Cardiac septum (tissue), 1 donor: ENCODE data around the gene FCER2. TPM values are rescaled to one million over a fixed set of nuclear protein-coding genes. Genes with fewer than 3 reads are reported as not detected.

Experiments
- DNase-seq: peaks from one replicate; pipeline ENCODE4 v3.0.0-alpha.2; 2020; ENCODE audit warnings: low spot score
- intact Hi-C: fragments of 100-400 bp; cut with DNase I; formaldehyde crosslinking; loops from one replicate; pipeline ENCODE4 v1.14.0; 2022
- total RNA-seq: library from RNA; stranded (reverse); fragmentation: NEBNext Ultra II Directional; extraction: Animal tissue kit (Norgen Biotek cat#: 25700); gene quantifications from one replicate; pipeline ENCODE4 v1.2.1, GENCODE V29; 2021
- donor health status: DM: no; HTN: no; CAD: no.

Gene FCER2
- total RNA-seq, 1 donor from 2014 or later: not detected

DNA sequence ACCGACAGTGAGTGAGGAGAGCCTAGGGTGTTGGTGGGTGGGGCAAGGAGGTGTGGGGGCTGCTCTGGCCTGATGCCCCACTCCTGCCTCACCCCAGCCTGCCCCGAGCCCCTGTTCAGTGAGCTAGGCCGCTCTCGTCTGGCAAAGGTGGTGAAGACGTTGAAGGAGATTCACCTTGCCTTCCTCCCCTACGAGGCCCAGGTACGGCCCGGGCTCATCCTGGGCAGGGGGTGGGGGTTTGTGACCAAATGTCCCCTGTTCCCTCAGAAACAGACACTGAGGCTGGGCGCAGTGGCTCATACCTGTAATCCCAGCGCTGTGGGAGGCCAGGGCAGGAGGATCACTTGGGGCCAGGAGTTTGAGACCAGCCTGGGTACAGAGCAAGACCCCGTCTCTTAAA lies 61.1 kb downstream of the FCER2 start:
- DNase-seq: no peak
- intact Hi-C loops: no loop called here

- intact Hi-C loops: no loop called here
- no peak for DNase-seq
These were observed 62.0 kb downstream of the FCER2 start for GRCh38 chr19:7639863-7640348.

DNA sequence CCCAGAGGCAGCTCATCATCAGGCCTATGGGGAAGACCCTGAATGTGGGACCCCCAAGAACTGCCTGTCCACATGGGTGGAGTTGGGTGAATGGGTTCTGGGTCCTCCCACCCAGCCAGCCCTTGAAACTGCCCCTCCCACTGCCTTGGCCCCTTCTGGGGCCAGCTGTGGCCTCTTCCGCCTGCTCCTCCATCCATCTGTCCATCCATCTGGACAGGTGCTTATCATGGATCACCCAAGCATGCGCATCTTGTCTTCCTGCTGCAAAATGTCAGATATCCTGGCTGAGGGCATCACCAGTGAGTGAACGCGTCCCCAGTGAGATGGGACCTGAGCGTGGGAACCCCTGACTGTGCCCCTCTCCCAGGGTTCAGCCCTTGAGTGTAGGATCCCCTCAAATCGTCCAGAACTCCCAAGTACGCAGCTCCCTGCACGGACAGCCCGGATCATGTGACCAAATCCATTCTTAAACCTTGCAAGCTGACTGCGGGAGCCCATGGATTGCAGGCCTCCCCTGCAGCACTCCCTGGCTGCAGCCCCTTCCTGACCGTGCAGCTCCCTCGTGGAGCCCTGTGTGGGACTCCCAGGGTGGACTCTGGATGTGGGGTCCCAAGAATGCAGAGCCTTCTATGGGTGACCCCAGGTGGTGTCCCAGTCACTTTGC lies 63.0 kb downstream of the FCER2 start:
- DNase-seq: no peak
- intact Hi-C loops: no loop called here

Other genes starting within 250 kb of the FCER2 start
- gene PEX11G, start 213.1 kb downstream of the FCER2 start, total RNA-seq: 1.9 TPM
- 76.7 TPM for gene ZNF358, start 186.0 kb downstream of the FCER2 start, total RNA-seq
- 16.0 TPM for gene MCOLN1, start 179.5 kb downstream of the FCER2 start, total RNA-seq
- 41.9 TPM for gene PNPLA6, start 166.4 kb downstream of the FCER2 start, total RNA-seq
- gene CAMSAP3, start 106.3 kb downstream of the FCER2 start, total RNA-seq: not detected
- gene XAB2, start 72.6 kb downstream of the FCER2 start, total RNA-seq: 21.8 TPM
- gene PET100, start 72.3 kb downstream of the FCER2 start, total RNA-seq: 130 TPM
- gene PCP2, start 68.4 kb downstream of the FCER2 start, total RNA-seq: not detected
- gene STXBP2, start 65.0 kb downstream of the FCER2 start, total RNA-seq: 4.0 TPM
- gene RETN, start 33.1 kb downstream of the FCER2 start, total RNA-seq: 0.75 TPM
- 0.54 TPM for gene MCEMP1, start 25.0 kb downstream of the FCER2 start, total RNA-seq
- 77.0 TPM for gene TRAPPC5, start 21.3 kb downstream of the FCER2 start, total RNA-seq
- 0.92 TPM for gene CLEC4G, start 30.0 kb upstream of the FCER2 start, total RNA-seq
- gene CD209, start 45.4 kb upstream of the FCER2 start, total RNA-seq: 7.6 TPM
- not detected for gene CLEC4M, start 61.1 kb upstream of the FCER2 start, total RNA-seq
- 23.6 TPM for gene EVI5L, start 128.1 kb upstream of the FCER2 start, total RNA-seq
- 0.13 TPM for gene PRR36, start 172.3 kb upstream of the FCER2 start, total RNA-seq
- 0.30 TPM for gene LRRC8E, start 186.4 kb upstream of the FCER2 start, total RNA-seq
- gene MAP2K7, start 201.7 kb upstream of the FCER2 start, total RNA-seq: 28.6 TPM
- 3.0 TPM for gene TGFBR3L, start 212.7 kb upstream of the FCER2 start, total RNA-seq
- gene SNAPC2, start 218.2 kb upstream of the FCER2 start, total RNA-seq: 12.3 TPM
- gene CTXN1, start 224.0 kb upstream of the FCER2 start, total RNA-seq: 0.24 TPM
- 82.6 TPM for gene TIMM44, start 241.5 kb upstream of the FCER2 start, total RNA-seq